ENCODE results near the gene FBXW12.

Gene FBXW12

DNA sequence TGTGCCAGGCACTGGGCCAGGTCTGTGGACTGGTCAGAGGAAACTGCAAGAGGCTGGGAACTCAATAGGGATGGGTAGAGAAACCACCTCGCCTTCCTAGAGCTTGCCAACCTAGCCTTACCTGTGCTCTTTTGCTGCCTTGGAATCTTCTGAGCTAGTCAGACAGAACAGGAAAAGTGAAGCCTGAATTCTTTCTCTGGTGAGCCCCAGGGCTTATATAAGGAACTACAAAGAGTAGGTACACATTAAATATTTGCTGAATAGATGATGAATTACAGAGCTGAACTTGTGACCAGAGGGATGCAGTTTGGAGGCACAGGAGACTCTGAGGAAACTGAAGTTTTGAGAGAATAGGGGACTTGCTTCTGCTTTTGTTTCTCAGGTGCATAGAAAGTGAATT lies 15.6 kb upstream of the FBXW12 start:
- no peak for DNase-seq (ENCODE audit: low read depth in 1 of 2, low spot score in 1 of 2)
- no peak for TF ChIP-seq GABPA (IDR thresholded peaks at IDR 0.05; ENCODE audit: low read depth)
- TF ChIP-seq, protein P1, sequence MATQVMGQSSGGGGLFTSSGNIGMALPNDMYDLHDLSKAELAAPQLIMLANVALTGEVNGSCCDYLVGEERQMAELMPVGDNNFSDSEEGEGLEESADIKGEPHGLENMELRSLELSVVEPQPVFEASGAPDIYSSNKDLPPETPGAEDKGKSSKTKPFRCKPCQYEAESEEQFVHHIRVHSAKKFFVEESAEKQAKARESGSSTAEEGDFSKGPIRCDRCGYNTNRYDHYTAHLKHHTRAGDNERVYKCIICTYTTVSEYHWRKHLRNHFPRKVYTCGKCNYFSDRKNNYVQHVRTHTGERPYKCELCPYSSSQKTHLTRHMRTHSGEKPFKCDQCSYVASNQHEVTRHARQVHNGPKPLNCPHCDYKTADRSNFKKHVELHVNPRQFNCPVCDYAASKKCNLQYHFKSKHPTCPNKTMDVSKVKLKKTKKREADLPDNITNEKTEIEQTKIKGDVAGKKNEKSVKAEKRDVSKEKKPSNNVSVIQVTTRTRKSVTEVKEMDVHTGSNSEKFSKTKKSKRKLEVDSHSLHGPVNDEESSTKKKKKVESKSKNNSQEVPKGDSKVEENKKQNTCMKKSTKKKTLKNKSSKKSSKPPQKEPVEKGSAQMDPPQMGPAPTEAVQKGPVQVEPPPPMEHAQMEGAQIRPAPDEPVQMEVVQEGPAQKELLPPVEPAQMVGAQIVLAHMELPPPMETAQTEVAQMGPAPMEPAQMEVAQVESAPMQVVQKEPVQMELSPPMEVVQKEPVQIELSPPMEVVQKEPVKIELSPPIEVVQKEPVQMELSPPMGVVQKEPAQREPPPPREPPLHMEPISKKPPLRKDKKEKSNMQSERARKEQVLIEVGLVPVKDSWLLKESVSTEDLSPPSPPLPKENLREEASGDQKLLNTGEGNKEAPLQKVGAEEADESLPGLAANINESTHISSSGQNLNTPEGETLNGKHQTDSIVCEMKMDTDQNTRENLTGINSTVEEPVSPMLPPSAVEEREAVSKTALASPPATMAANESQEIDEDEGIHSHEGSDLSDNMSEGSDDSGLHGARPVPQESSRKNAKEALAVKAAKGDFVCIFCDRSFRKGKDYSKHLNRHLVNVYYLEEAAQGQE (IDR thresholded peaks at IDR 0.05; ENCODE audit: insufficient replicate concordance, low read depth), result no peak
- TF ChIP-seq, protein P2, sequence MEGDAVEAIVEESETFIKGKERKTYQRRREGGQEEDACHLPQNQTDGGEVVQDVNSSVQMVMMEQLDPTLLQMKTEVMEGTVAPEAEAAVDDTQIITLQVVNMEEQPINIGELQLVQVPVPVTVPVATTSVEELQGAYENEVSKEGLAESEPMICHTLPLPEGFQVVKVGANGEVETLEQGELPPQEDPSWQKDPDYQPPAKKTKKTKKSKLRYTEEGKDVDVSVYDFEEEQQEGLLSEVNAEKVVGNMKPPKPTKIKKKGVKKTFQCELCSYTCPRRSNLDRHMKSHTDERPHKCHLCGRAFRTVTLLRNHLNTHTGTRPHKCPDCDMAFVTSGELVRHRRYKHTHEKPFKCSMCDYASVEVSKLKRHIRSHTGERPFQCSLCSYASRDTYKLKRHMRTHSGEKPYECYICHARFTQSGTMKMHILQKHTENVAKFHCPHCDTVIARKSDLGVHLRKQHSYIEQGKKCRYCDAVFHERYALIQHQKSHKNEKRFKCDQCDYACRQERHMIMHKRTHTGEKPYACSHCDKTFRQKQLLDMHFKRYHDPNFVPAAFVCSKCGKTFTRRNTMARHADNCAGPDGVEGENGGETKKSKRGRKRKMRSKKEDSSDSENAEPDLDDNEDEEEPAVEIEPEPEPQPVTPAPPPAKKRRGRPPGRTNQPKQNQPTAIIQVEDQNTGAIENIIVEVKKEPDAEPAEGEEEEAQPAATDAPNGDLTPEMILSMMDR (IDR thresholded peaks at IDR 0.05; ENCODE audit: insufficient read depth, low read length), result no peak
- TF ChIP-seq POLR2AphosphoS5 (IDR thresholded peaks at IDR 0.05; ENCODE audit: low read depth), result no peak
- no peak for TF ChIP-seq SPI1 (IDR thresholded peaks at IDR 0.05; ENCODE audit: borderline replicate concordance, low read depth)

DNA sequence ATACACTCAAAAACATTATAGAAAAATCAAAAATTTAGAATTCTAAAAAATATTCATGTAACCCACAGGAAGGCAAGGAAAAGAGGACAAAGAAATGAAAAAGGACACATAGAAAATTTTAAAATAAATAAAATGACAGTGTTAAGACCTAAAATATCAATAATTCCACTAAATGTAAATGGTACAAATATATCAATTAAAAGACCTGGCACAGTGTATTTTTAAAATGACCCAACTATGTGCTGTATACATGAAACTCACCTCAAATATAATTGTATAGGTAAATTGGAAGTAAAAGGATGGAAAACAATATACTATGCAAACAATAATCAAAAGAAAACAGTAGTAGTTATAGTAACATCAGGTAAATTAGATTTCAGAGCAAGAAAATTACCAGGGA lies 10.1 kb upstream of the FBXW12 start:
- Histone ChIP-seq H3K4me3 (replicated peaks; ENCODE audit: insufficient read depth, low read length) (no peak overlapping the region), H3K27me3 (ENCODE audit: insufficient read depth, poor library complexity, severe bottlenecking) (no peaks in the 10 kb centered on the region), H3K27ac (replicated peaks) (no peak overlapping the region)
- no peak for TF ChIP-seq SPI1 (IDR thresholded peaks at IDR 0.05; ENCODE audit: borderline replicate concordance, low read depth)
- no peak for TF ChIP-seq POLR2AphosphoS5 (IDR thresholded peaks at IDR 0.05; ENCODE audit: low read depth)
- DNase-seq (ENCODE audit: low read depth in 1 of 2, low spot score in 1 of 2), result no peak

More for the DNA sequence above, 15.6 kb upstream of the FBXW12 start:
- no peak overlapping the region for H3K27ac ChIP-seq (replicated peaks)
- H3K4me3 ChIP-seq (replicated peaks; ENCODE audit: insufficient read depth, low read length), result no peak overlapping the region
- no peaks in the 10 kb centered on the region for H3K27me3 ChIP-seq (ENCODE audit: insufficient read depth, poor library complexity, severe bottlenecking)

DNA sequence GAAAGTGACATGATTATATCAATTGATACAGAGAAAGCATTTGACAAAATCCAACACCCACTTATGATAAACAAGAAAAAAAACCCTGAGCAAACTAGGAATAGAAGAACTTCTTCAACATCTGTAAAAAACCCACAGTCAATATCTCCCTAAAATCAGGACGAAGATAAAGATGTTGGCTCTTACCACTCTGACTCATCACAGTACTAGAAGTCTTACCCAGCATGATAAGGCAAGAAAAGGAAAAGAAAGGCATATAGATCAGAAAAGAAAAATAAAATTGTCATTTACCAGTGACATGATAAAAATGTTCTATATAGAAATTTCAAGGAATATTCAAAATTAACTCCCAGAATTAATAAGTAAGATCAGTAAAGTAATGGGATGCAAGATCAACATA lies 7.2 kb upstream of the FBXW12 start:
- H3K27ac ChIP-seq (replicated peaks), result no peak overlapping the region
- DNase-seq (ENCODE audit: low read depth in 1 of 2, low spot score in 1 of 2), result no peak
- TF ChIP-seq GABPA (IDR thresholded peaks at IDR 0.05; ENCODE audit: low read depth) (no peak), POLR2AphosphoS5 (IDR thresholded peaks at IDR 0.05; ENCODE audit: low read depth) (no peak), SPI1 (IDR thresholded peaks at IDR 0.05; ENCODE audit: borderline replicate concordance, low read depth) (no peak)
- TF ChIP-seq, protein P1 (IDR thresholded peaks at IDR 0.05; ENCODE audit: insufficient replicate concordance, low read depth), result no peak
- TF ChIP-seq, protein P2 (IDR thresholded peaks at IDR 0.05; ENCODE audit: insufficient read depth, low read length), result no peak
- no peaks in the 10 kb centered on the region for H3K27me3 ChIP-seq (ENCODE audit: insufficient read depth, poor library complexity, severe bottlenecking)
- no peak overlapping the region for H3K4me3 ChIP-seq (replicated peaks; ENCODE audit: insufficient read depth, low read length)

DNA sequence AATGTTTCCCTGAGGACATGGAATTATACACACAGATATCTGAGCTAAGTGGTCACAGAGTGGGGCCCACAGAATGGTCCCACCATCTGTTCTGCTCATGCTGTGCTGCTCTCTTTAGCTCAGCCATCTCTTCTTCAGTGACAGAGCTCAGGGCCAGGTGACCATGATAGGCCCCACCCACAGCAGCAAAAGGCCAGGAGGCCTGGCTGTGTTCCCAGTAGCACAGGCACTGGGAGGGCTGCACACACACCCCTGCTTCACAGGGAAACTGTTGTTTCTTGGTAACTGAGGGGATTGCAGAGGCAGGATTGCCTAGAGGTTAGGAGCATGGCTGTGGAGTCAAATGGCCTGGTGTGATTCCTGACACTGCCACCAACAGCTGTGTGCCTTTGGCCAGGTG lies 4.8 kb upstream of the FBXW12 start:
- no peak for DNase-seq (ENCODE audit: low read depth in 1 of 2, low spot score in 1 of 2)
- Histone ChIP-seq H3K27me3 (ENCODE audit: insufficient read depth, poor library complexity, severe bottlenecking) (no peaks in the 10 kb centered on the region), H3K4me3 (replicated peaks; ENCODE audit: insufficient read depth, low read length) (no peak overlapping the region), H3K27ac (replicated peaks) (no peak overlapping the region)
- TF ChIP-seq SPI1 (IDR thresholded peaks at IDR 0.05; ENCODE audit: borderline replicate concordance, low read depth) (no peak), GABPA (IDR thresholded peaks at IDR 0.05; ENCODE audit: low read depth) (no peak), POLR2AphosphoS5 (IDR thresholded peaks at IDR 0.05; ENCODE audit: low read depth) (no peak)
- TF ChIP-seq, protein P2 (IDR thresholded peaks at IDR 0.05; ENCODE audit: insufficient read depth, low read length), result no peak
- TF ChIP-seq, protein P1 (IDR thresholded peaks at IDR 0.05; ENCODE audit: insufficient replicate concordance, low read depth), result no peak

Measured in HL-60 (cell line).